HG03039 (cell line): ENCODE measurements around the gene CACNA2D2.

Source experiments
- ATAC-seq: cut with Tn5 transposase; IDR thresholded peaks from one replicate; pipeline ENCODE4 v1.9.1; 2021; ENCODE audit warnings: mild to moderate bottlenecking, moderate library complexity; ENCODE audit not compliant: unreplicated experiment

CACNA2D2 gene

DNA sequence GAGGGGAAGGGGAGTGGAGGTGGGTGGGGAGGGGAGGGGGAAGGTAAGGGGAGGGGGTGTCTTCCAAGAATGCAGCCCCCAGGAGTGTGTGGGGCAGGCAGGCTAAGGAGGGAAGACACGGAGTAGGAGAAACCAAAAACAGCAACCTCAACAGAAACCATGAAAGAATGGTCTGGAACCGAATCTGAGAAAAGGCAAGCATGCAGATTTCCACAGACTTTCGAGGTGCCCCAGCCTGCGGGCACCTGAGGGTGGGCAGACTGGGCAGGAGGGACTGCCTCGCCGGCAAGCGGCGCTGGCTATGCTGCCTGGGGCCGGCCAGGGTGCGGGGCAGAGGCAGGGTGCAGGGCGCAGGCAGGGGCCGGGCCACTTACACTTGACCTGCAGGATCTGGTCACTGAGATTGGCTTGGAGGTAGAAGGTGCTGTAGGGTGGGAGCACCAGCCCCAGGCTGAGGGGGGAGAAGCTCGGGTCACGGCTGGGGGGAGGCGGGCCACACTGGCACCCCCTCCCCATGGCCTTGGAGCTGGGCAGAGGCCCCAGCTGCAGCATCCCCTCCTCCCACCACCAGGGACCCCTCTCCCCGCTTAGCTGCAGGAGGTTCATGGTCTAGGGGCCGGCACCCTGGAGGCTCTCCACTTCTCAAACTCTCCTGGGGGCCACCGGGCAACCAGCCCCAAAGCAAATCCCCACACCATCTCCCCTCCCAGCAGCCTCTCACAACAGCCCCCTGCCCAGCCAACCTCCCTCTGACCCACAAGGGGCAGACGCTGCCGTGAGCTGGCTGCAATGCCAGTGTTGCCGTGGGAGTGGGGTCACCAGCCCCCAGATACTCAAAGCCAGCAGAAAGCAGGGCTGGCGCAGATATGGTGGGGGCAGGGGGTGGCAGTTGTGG is 128.8 kb downstream of the CACNA2D2 start:
- ATAC-seq: no peak

DNA sequence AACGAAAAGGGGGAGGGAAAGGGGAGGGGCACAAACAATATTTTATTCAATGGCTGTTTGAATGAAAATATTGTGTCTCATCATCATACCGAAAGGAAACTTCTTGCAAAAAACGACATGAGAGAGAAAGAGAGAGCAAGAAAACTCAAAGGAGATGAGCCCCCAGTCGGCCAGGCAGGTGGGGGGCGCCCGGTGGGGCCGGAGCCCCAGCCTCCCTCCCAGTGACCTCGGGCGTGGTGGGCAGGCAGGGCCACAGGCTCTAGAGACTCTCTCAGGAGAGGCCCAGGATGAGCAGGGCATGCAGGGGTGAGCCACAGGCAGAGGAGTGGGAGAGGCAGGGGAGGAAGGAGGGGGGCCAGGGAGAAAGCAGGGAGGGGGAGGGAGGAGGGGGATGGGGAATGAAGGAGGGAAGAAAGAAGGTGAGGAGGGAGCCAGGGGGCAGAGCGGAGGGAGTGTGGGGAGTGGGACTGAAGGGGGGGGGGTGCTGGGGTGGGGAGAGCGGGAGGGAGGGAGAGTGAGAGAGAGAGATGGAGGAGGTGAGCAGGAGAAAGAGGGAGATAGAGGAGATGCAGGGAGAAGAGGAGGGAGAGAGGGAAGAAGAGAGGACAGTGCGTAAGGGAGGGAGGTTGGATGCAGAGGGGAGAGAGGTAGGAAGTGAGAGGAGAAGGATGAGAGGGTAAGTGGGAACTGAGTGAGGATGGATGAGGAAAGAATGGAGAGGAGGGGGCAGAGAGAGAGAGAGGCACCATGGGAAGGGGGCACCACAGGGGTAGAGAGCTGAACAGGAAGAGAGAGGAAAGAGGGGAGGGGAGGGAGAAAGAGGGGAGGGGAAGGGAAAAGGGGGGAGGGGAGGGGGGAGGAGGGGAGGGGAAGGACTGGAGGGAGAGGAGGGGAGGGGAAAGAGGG is 130.0 kb downstream of the CACNA2D2 start:
- ATAC-seq: no peak

DNA sequence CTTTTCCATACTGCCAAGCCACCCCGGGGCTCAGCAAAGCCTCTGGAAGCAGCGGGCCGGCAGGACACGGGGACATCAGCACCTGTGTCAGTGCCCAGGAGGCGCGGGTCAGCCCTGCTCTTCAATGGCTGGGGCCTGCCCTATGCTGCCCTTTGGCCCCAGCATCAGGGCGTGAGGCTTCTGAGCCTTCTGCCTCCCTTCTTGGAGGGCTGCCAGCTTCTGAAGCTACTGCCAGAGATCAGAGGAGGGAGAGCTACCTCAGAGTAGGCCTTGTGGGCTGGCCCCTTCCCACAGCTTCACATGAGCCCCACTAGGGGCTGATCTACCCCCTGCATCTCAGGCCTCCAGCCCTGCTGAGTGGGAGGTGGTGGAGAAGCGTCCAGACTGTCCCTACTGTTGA is 131.1 kb downstream of the CACNA2D2 start:
- no peak for ATAC-seq

DNA sequence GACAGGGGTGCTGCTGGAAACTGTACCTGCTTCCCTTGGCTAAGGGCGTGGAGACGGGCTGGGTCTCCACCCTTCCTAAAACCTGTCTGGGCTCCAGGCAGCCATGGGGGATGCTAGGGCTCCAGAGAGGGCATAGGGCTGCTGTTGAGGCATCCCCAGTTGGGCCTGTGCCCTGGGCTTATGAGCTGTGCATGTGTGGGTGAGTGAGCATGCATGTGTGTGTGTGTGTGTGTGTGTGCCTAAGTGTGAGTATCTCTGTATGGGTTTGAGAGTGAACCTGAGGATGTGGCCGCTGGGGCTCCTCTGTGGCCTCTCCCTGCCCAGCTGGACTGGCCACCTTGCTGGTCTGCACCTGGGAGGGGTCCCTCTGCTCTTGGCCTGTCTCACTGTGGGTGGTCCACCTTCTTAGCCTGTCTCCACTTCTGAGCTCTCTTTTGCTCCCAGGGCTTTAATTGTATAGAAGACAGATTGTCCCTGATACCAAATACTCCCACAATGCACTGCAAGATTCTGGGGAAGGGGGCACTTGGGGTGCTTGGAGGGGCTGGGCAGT is 132.2 kb downstream of the CACNA2D2 start:
- no peak for ATAC-seq

DNA sequence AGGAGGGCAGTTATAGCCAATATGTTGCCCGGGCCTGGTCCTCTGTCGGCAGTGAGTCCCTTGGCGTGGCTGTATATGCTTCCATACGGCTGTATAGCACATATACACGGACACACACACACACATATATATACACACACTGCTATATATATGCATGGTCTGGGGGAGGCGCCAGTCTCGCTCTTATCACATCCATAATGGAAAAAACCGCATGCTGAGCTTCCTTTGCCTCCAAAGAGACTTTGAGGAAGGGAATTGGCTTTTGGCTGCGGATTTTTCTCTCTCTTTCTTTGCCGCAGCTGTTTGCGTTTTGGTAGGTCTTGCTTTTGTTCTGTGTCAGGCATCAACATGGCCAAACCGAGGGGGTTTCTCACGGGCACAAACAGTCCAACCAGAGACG is 132.8 kb downstream of the CACNA2D2 start:
- no peak for ATAC-seq

DNA sequence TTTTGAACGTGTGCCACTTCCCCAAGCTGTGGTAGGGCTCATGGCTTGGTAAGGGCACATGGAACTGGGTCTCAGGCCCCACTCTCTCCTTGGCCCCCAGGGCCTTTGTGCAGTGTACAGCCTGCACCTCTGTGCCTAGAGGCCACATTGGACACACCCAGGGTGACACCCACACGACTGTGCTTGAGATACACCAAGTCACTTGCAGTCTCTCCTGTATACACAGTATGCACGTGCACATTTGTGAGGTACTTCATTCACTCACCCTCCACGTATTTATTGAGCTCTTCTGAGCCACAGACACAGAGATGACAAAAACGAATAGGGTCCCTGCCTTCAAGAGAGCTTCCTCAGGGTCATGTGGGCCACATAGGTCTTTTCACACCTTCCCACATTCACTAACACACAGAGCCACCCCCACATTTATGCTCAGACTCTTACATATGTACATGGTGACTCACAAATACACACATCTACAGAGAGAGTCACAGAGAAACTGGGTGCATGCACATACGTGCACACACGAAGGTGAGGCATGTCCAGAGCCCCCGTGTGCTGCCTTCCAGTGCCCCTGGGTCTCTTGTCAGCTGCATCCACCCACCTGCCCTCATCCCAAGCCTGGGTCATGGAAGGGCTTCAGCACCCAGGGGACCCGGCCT is 134.3 kb downstream of the CACNA2D2 start:
- ATAC-seq: no peak

DNA sequence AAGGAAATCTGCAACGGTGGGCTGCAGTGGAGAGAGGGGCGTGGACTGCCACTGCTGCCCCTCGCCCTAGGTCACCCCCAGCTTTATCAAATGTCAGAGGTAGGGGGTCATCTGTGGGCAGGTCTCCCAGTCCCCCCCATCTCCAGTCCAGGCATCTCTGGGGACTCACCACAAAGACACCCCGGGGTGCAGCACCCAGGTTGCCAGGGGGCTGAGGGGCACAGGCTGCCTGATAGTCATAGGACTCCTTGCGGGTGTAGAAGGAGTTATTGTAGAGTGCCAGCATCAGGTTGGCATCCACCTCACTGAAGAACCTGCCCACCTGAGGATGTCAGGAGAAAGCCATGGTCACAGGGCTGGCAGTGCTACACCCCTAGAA is 137.6 kb downstream of the CACNA2D2 start:
- ATAC-seq: no peak

DNA sequence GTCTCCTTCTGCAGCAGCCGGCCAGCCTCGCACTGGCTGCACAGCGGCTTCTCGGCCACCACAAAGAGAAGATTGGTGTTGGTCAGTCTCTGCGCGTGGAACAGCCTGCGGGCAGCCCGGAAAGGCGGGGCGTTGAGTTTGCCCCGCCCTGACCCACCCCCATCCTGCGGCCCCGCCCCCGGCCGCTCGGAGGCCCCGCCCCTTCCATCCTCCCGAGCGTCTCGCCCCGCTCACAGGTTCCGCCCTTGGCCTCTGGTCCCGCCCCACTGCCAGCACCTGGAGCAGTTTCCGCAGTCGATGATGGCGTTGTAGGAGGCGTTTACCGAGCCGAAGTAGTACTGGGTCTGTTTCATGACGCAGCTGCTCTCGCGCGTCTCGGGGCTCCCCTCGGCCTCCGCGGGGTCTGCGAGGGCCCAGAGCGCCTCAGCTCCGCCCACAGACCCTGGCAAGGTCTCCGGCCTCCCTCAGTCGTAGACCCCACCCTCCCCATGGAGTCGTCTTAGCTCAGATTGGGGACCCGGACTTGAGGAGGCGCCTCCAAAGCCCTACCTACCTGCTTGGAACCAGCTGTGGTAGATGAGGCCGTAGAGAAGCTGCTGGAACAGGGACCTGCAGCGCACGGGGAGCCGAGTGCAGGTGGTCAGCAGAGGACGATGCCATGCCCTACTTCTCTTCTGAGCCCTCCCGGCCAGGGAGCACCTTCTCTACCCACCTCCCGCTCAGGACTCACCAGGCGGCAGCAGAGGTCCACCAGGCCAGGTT is 138.2 kb downstream of the CACNA2D2 start:
- ATAC-seq: peak; percentile 65

DNA sequence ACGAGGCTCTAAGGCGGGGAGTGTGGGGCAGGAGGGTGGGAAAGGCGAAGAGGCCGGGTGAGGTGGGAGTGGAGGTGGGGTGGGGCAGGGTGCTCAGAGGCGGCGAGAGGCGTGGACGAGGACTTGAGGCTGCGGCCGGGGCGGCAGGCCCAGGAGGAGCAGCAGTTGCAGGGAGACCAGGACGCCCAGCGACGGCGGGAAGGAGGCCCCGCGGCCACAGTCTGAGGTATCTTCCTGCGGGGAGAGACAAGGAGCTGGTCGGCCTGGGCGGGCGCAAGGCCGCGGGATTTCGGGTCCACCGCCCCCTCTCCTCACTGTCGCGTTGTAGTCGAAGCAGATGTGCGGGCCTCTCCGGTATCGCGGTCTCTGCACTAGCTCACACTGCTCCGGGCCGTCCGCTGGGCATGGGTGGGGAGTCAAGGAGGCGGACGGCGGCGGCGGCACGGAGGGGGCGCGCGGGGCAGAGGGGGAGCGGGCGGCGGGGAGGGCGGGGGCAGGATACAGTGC is 138.8 kb downstream of the CACNA2D2 start:
- no peak for ATAC-seq

DNA sequence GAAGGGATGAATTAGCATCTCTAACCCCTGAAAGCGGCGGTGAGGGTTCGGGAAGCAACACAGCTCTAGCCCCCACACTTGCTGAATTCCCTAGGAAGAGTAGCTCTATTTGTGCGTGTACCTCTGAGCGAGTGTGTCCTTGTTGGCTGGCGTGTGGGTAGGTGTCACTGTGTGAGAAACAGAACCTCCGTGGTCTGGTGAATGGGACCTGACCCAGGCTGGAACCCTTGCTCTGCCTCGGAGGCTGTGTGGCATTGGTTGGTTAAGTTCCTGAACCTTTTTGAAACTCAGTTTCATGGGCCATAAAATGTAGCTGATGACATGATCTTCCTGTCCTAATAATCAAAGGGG is 143.7 kb downstream of the CACNA2D2 start:
- no peak for ATAC-seq

DNA sequence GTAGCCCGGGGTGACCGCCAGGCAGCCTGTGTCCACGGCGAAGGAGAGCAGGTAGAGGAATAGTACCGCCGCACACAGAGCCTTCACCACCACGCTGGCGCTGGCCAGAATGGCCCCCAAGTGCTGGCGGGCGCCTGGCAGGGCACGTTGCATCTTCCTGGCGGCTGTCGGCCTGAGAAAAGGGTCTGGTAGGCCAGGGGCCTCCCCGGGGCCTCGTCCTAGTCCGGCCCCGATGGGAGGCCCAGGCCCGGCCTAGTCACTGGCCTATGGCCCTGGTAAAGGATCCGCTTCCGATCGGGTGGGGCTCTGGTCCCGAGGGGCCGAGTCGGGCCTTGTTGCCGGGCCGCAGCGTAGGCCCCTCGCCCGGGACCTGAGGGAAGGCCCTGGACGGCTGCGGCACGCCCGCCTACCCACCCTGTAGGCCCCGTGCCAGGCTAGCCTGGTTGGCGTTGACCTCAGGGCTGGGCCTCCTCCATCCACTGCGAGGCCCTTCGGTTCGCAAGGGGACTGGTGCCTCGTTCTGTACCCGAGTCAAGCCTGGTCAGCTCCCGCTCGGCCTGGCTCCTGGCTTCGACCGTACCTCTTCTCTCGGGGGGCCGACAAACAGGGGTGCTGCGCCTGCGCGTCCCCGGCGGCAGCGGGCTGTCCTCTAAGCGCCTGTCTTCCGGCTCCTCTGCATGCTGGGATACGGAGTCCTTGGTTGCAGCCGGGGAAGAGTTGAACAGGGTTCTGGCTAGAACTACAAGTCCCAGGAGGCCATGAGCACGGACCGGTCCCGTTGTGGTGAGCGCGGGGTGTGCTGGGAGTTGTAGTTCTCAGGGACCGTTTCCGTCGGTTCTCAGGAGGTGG is 144.3 kb downstream of the CACNA2D2 start, which contains the start of gene TMEM115:
TSS of gene TMEM115 (minus strand) at position 611 of the 849 bp plus-strand sequence. CDS start at position 153, 458 bp downstream.
- peak; percentile 96 for ATAC-seq

DNA sequence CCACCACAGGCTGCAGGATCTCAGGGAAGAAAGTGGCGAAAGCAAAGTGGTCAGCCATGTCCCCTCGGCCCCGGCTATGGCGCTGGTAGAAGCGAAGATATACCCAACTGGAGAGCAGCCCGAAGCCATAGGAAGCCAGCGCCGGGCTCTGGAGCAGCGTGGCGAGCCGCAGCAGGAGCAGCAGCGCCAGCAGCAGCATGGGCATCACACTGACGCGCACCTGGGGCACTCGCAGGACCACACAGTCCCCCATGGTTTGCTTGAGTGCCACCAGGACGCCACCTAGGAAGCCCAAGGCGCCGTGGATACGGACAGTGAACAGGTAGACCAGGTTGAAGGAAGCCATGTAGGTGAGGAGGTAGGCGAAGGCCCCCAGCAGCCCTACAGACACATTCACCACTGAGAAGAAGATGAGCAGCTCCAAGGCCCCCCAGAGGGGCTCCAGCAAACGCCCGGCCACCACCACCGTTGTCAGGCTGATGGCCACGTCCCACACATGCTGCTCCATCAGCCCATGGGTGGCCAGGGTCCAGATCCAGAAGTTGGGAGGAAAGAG is 145.0 kb downstream of the CACNA2D2 start:
- ATAC-seq: no peak

DNA sequence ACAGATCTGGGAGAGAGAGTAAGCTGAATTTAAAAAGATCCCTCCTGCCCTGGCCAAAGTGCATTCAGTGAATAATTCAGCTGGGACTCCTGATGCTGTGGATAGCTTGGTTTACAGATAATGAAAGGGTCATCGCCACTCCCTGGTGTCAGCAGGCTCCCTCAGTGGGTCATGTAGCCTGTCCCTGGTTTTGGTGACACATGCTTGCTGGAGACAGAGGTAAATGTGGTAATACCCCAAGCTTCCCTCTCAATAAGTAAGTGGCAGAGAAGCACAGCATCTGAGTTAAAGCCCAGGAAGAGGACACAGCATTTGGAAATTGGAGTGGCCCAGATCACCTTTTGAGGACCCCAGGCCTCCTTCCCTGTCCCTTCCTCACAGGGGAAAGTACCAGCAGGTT is 146.0 kb downstream of the CACNA2D2 start:
- ATAC-seq: no peak

DNA sequence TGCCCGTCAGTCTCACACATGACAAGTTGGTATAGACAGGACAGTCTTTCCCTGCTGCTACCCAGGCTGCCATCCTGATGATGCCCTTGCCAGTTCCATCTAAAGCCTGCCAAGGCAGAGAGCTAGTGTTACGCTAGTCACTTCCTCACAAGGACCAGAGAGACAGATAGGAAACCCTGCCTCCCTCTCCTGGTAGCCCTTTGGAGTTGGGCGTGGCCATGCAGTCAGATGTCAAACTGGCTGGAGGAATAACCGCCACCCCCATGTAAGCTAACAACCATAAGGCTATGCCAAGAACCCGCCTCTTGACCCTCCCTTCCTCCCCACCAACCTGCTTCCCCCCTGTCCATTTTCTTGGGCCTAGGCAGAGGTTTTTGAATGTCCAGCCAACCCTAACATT is 146.9 kb downstream of the CACNA2D2 start:
- no peak for ATAC-seq

DNA sequence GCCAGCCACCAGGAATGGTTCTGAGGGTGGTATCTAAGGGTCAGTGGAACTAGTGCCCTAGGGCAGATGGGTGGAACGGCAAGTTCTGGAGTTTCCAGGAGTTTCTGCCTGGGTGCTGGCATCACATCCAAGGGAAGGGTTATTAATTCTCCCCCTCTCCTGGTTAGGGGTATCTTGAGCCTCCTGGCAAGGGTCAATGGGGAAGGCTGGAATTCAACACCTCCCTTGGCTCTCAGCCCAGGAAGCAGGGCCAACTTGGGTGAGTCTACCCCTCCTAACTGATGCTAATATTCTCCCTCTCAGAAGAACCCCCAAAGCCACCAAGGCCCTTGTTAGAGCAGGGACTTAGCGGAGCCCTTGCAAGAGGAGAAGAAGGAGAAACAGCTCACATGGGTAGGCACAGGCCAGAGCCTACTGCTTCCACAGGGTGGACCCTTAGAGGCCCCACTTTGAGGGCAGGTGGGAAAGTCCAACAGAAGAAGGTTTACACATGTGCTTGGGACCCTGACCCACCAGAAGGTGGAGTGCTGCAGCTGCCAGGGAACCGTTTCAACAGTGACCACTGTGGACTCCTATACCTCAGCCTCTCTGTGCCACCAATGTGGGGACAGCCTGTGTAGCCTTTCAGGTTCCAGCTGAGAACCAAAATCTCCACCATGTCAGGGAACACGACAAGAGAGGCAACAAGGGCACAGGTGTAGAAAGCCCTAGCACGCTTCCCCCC is 147.4 kb downstream of the CACNA2D2 start:
- no peak for ATAC-seq

DNA sequence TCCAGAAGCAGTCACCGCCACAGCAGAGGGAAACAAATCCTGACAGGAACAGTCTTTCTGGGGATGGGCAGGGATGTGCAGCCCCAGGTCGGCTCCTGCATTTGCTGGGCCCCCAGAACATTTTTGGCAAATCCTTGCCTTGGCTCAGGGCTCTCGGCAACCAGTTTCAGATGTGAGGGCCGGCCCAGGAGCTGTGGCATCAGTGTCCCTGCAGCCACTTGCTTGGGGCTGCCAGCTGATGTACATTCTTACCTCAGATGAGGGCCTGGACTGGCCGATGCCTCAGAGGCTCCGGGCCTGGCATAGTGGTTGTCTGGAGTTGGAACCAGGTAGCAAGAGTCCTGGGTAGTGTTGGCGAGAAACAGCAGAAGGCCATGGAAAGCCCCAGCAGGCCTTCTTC is 148.6 kb downstream of the CACNA2D2 start:
- ATAC-seq: no peak

DNA sequence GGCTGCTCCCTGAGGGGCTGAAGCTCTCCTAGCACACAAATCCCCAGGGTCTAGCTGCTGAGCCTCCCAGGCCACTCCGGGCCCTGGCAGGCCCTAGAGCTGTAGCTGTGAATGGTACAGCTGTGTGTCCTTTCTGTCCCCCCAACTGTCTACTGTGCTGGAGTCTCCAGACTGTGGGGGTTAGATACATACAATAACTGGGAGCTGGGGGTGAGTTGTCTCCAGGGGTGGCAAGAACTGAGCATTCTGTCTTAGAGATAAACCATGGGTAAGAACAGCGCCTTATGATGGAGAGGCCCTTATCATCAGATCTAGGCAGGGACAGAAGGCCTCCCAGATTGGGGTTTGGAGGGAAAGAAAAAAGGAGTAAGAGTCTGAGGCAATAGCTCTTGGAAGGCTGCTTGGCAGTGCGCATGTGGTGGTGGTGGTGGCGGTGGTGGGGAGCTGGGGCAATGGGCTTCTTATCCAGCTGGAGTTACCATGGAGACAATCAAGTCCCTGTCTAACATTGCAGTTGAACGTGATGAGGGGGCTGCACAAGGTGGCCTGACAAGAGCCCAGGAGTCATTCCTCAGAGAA is 149.2 kb downstream of the CACNA2D2 start:
- no peak for ATAC-seq
